Calu3 (cell line): ENCODE measurements around the gene NFE2. TPM values are rescaled to one million over a fixed set of nuclear protein-coding genes. Genes with fewer than 3 reads are reported as not detected.

Source experiments
- BruUV-seq: library from RNA; stranded (reverse); fragments of 400-500 nt; replicated peaks from 2 replicates; lab custom pipeline; 2021; lab: Mats Ljungman, UMichigan
- CTCF ChIA-PET: fragments of 300-600 bp; sonication (Branson Sonifier 250); formaldehyde crosslinking; loops from one replicate; lab custom pipeline; 2022; ENCODE audit warnings: antibody characterized with exemption; lab: Charles Lee
- DNase-seq: peaks from one replicate; pipeline ENCODE4 v3.0.0; 2022
- H3K27ac Mint-ChIP-seq: one replicate; pipeline ENCODE4 v1.8.0; 2022; ENCODE audit warnings: mixed read lengths; ENCODE audit not compliant: unreplicated experiment
- H3K27me3 Mint-ChIP-seq: one replicate; pipeline ENCODE4 v1.8.0; 2022; ENCODE audit warnings: mixed read lengths; ENCODE audit not compliant: unreplicated experiment
- H3K36me3 Mint-ChIP-seq: one replicate; pipeline ENCODE4 v1.8.0; 2022; ENCODE audit warnings: mild to moderate bottlenecking, moderate library complexity, mixed read lengths; ENCODE audit not compliant: insufficient read depth, unreplicated experiment
- H3K4me1 Mint-ChIP-seq: one replicate; pipeline ENCODE4 v1.8.0; 2022; ENCODE audit warnings: mild to moderate bottlenecking, low read depth, mixed read lengths; ENCODE audit not compliant: unreplicated experiment
- H3K4me3 Mint-ChIP-seq: one replicate; pipeline ENCODE4 v1.8.0; 2022; ENCODE audit warnings: mild to moderate bottlenecking, low read depth, moderate library complexity, mixed read lengths; ENCODE audit not compliant: unreplicated experiment
- H3K9me3 Mint-ChIP-seq: one replicate; pipeline ENCODE4 v1.8.0; 2022; ENCODE audit warnings: low read depth, mixed read lengths; ENCODE audit not compliant: unreplicated experiment
- CTCF ChIP-seq: fragments of 200-600 bp; IDR thresholded peaks from one replicate; pipeline ENCODE4 v1.8.0; 2022; ENCODE audit warnings: antibody characterized with exemption; ENCODE audit not compliant: unreplicated experiment
- intact Hi-C: fragments of 100-400 bp; cut with micrococcal nuclease; formaldehyde crosslinking; loops from one replicate; pipeline ENCODE4 v1.10.0; 2022; ENCODE audit not compliant: unreplicated experiment
- total RNA-seq: library from RNA; stranded (reverse); gene quantifications from 2 replicates; pipeline ENCODE4 v1.2.3, GENCODE V29; 2022

Gene NFE2
- total RNA-seq, 1 experiment from 2014 or later: 0.80 TPM

- Mint-ChIP-seq H3K4me1 (peaks cover 25% of the 10 kb centered on the region), H3K27me3 (no peaks in the 10 kb centered on the region), H3K27ac (no peak overlapping the region), H3K9me3 (no peaks in the 10 kb centered on the region), H3K36me3 (peaks cover 29% of the 10 kb centered on the region), H3K4me3 (no peak overlapping the region)
- no TSS peak for BruUV-seq
- no peak for TF ChIP-seq CTCF
- CTCF ChIA-PET: interaction anchor here (0.6 to 1.3 kb wide), 3 partner anchors 9 to 33 kb away, joined by 3 to 5 read pairs (median 3); partner anchors contain the start of genes COPZ1 and NFE2
- DNase-seq: no peak
- intact Hi-C loops: no loop called here
Measured at GRCh38 chr12:54333420-54334034, 32.7 kb upstream of the NFE2 start.

- intact Hi-C loops: no loop called here
- H3K27me3 Mint-ChIP-seq: no peaks in the 10 kb centered on the region
- peaks cover 38% of the 10 kb centered on the region for H3K4me1 Mint-ChIP-seq
- DNase-seq: no peak
- peaks cover 28% of the 10 kb centered on the region for H3K36me3 Mint-ChIP-seq
- no peak overlapping the region for H3K27ac Mint-ChIP-seq
- TF ChIP-seq CTCF: no peak
- H3K9me3 Mint-ChIP-seq: no peaks in the 10 kb centered on the region
- CTCF ChIA-PET: no interaction called here
- H3K4me3 Mint-ChIP-seq: no peak overlapping the region
- BruUV-seq: no TSS peak
Measured at GRCh38 chr12:54331461-54331860, 30.6 kb upstream of the NFE2 start.

- H3K27ac Mint-ChIP-seq: peak overlapping the region; percentile 12
- peaks cover 33% of the 10 kb centered on the region for H3K36me3 Mint-ChIP-seq
- intact Hi-C loops: no loop called here
- no peaks in the 10 kb centered on the region for H3K9me3 Mint-ChIP-seq
- no peak for DNase-seq
- H3K27me3 Mint-ChIP-seq: no peaks in the 10 kb centered on the region
- BruUV-seq: no TSS peak
- peaks cover 38% of the 10 kb centered on the region for H3K4me1 Mint-ChIP-seq
- H3K4me3 Mint-ChIP-seq: no peak overlapping the region
- no peak for TF ChIP-seq CTCF
- CTCF ChIA-PET: interaction anchor here (0.8 kb wide), 1 partner anchor 29 kb away, joined by 3 read pairs; no protein-coding TSS in a partner anchor
Measured at GRCh38 chr12:54330442-54330841, 29.6 kb upstream of the NFE2 start.

- peaks cover 38% of the 10 kb centered on the region for H3K4me1 Mint-ChIP-seq
- peak overlapping the region; percentile 56 for H3K27ac Mint-ChIP-seq
- CTCF ChIA-PET: interaction anchor here (0.8 kb wide), 1 partner anchor 30 kb away, joined by 3 read pairs; no protein-coding TSS in a partner anchor
Measured at GRCh38 chr12:54329759-54330158, 28.9 kb upstream of the NFE2 start.

More at GRCh38 chr12:54329759-54330158, 28.9 kb upstream of the NFE2 start:
- no peak for DNase-seq
- Mint-ChIP-seq H3K27me3 (no peaks in the 10 kb centered on the region), H3K4me3 (no peak overlapping the region), H3K9me3 (no peaks in the 10 kb centered on the region), H3K36me3 (peaks cover 40% of the 10 kb centered on the region)
- no peak for TF ChIP-seq CTCF
- BruUV-seq: no TSS peak
- intact Hi-C loops: loop anchor here (5.0 kb wide), 1 partner anchor 47 kb away; the partner anchor contains the start of genes CBX5 and HNRNPA1
